H1 (cell line): ENCODE data around the gene OLFML2B.

ENCODE experiments used
- ATF2 ChIP-seq: IDR thresholded peaks from 2 replicates; pipeline ENCODE4 v1.6.1; 2012; ENCODE audit warnings: low read length, inconsistent platforms
- CREB1 ChIP-seq: IDR thresholded peaks from 2 replicates; pipeline ENCODE4 v1.6.1; 2012; ENCODE audit warnings: inconsistent platforms
- CTCF ChIP-seq, 3 experiments: IDR thresholded peaks; 1 replicate in 2 of 3; 2 replicates in 1 of 3; pipeline versions ENCODE4 v1.5.1 to v1.6.1; 2011; ENCODE audit warnings: low read length in 3 of 3, mild to moderate bottlenecking in 3 of 3, inconsistent platforms in 2 of 3, low read depth in 1 of 3, moderate library complexity in 1 of 3; ENCODE audit not compliant: insufficient read depth in 1 of 3; ENCODE audit errors: control extremely low read depth in 1 of 3
- EP300 ChIP-seq, 2 experiments: IDR thresholded peaks; 1 replicate in 1 of 2; 2 replicates in 1 of 2; pipeline ENCODE4 v1.6.1; 2011 to 2012; ENCODE audit warnings: low read depth in 2 of 2, low read length in 2 of 2, mild to moderate bottlenecking in 2 of 2, borderline replicate concordance in 1 of 2, inconsistent platforms in 1 of 2, moderate library complexity in 1 of 2
- EZH2 ChIP-seq: fragments of 200-600 bp; sonication (generic); IDR thresholded peaks from 2 replicates; pipeline ENCODE4 v1.7.1; 2012; ENCODE audit warnings: low read depth, mild to moderate bottlenecking, moderate library complexity, low read length, inconsistent platforms; ENCODE audit not compliant: severe bottlenecking
- MAX ChIP-seq: IDR thresholded peaks from 2 replicates; pipeline ENCODE4 v1.6.1; 2012; ENCODE audit warnings: inconsistent platforms
- SIRT6 ChIP-seq: IDR thresholded peaks from one replicate; pipeline ENCODE4 v1.7.1; 2012; ENCODE audit warnings: low read length, inconsistent platforms
- SP1 ChIP-seq: IDR thresholded peaks from 2 replicates; pipeline ENCODE4 v1.6.1; 2011; ENCODE audit warnings: low read depth, low read length
- SRF ChIP-seq: IDR thresholded peaks from 2 replicates; pipeline ENCODE4 v1.6.1; 2011; ENCODE audit warnings: mild to moderate bottlenecking, low read depth, low read length, moderate library complexity
- TEAD4 ChIP-seq: IDR thresholded peaks from 2 replicates; pipeline ENCODE4 v1.6.1; 2012; ENCODE audit warnings: low read depth, low read length, inconsistent platforms, mixed read lengths
- USF2 ChIP-seq: IDR thresholded peaks from 2 replicates; pipeline ENCODE4 v1.6.1; 2011; ENCODE audit warnings: low read length, improper control_type of control experiment

- no peak for TF ChIP-seq ATF2
- no peak for TF ChIP-seq CTCF (IDR thresholded peaks at IDR 0.05; ENCODE audit: control extremely low read depth in 1 of 3, insufficient read depth in 1 of 3, low read depth in 1 of 3, low read length in 3 of 3)
- TF ChIP-seq SRF = no peak
- no peak for TF ChIP-seq CREB1
- TF ChIP-seq SP1 = no peak
- no peak for TF ChIP-seq EZH2
- no peak for TF ChIP-seq MAX
- no peak for TF ChIP-seq SIRT6
- TF ChIP-seq TEAD4 = no peak
- no peak for TF ChIP-seq USF2
- no peak for TF ChIP-seq EP300 (IDR thresholded peaks at IDR 0.05; ENCODE audit: borderline replicate concordance in 1 of 2, low read depth in 2 of 2, low read length in 2 of 2)
These were observed 3.5 kb downstream of the OLFML2B start for GRCh38 chr1:162020150-162020549.
